ENCODE results near the gene IL21R.
"Not testable (repeated sequence)": the region's sequence is repeated elsewhere in the genome, so short reads cannot be mapped to it uniquely, and the experiment has no call there.

Gene IL21R

DNA sequence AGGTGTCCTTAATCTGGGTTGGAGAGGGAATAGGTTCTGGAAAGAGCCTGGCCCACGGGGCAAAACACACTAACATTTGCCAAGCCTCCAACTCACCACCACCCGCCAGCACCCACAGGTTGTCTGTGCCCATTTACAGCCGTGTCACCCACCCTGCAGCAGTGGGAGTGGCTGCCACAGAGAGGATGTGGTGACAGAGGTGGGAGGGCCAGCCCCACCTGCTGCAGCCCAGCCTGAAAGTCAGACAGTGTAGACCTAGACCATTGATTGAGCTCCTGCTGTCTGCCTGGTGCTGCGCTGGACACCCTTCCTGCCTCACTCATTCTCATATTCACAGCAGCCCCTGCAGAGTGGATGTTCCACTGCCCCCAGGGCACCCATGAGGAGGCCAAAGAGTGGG is 44.7 kb downstream of the IL21R start:
- DNase-seq: no peak

DNA sequence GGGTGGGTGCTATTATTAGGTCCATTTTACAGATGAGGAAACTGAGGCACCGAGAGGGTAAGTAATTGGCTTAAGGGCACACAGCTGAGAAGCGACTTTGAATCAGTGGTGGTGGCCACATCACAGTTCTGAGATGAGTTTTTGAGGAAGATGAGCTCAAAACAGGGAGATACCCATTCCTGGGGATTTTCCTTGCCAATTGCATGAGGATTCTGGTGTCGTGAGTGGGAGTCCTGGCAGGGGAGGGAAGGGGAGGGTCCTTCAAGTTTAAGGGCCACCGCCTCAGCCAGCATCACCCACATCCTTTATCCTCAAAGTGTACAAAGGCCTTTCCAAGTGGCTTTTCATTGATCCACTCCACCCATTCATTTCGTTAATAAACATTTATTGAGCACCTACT is 45.3 kb downstream of the IL21R start:
- DNase-seq: no peak

DNA sequence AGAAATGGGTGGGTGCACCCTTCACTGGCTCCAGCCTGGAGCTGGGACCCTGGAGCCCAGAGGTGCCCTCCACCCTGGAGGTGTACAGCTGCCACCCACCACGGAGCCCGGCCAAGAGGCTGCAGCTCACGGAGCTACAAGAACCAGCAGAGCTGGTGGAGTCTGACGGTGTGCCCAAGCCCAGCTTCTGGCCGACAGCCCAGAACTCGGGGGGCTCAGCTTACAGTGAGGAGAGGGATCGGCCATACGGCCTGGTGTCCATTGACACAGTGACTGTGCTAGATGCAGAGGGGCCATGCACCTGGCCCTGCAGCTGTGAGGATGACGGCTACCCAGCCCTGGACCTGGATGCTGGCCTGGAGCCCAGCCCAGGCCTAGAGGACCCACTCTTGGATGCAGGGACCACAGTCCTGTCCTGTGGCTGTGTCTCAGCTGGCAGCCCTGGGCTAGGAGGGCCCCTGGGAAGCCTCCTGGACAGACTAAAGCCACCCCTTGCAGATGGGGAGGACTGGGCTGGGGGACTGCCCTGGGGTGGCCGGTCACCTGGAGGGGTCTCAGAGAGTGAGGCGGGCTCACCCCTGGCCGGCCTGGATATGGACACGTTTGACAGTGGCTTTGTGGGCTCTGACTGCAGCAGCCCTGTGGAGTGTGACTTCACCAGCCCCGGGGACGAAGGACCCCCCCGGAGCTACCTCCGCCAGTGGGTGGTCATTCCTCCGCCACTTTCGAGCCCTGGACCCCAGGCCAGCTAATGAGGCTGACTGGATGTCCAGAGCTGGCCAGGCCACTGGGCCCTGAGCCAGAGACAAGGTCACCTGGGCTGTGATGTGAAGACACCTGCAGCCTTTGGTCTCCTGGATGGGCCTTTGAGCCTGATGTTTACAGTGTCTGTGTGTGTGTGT is 46.8 kb downstream of the IL21R start:
- no peak for DNase-seq

DNA sequence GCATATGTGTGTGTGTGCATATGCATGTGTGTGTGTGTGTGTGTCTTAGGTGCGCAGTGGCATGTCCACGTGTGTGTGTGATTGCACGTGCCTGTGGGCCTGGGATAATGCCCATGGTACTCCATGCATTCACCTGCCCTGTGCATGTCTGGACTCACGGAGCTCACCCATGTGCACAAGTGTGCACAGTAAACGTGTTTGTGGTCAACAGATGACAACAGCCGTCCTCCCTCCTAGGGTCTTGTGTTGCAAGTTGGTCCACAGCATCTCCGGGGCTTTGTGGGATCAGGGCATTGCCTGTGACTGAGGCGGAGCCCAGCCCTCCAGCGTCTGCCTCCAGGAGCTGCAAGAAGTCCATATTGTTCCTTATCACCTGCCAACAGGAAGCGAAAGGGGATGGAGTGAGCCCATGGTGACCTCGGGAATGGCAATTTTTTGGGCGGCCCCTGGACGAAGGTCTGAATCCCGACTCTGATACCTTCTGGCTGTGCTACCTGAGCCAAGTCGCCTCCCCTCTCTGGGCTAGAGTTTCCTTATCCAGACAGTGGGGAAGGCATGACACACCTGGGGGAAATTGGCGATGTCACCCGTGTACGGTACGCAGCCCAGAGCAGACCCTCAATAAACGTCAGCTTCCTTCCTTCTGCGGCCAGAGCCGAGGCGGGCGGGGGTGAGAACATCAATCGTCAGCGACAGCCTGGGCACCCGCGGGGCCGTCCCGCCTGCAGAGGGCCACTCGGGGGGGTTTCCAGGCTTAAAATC is 47.6 kb downstream of the IL21R start:
- DNase-seq: no peak

DNA sequence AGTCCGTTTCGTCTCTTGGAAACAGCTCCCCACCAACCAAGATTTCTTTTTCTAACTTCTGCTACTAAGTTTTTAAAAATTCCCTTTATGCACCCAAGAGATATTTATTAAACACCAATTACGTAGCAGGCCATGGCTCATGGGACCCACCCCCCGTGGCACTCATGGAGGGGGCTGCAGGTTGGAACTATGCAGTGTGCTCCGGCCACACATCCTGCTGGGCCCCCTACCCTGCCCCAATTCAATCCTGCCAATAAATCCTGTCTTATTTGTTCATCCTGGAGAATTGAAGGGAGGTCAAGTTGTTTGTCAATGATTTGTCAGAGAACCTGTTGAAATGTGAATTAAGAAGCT is 48.2 kb downstream of the IL21R start:
- DNase-seq: no peak

DNA sequence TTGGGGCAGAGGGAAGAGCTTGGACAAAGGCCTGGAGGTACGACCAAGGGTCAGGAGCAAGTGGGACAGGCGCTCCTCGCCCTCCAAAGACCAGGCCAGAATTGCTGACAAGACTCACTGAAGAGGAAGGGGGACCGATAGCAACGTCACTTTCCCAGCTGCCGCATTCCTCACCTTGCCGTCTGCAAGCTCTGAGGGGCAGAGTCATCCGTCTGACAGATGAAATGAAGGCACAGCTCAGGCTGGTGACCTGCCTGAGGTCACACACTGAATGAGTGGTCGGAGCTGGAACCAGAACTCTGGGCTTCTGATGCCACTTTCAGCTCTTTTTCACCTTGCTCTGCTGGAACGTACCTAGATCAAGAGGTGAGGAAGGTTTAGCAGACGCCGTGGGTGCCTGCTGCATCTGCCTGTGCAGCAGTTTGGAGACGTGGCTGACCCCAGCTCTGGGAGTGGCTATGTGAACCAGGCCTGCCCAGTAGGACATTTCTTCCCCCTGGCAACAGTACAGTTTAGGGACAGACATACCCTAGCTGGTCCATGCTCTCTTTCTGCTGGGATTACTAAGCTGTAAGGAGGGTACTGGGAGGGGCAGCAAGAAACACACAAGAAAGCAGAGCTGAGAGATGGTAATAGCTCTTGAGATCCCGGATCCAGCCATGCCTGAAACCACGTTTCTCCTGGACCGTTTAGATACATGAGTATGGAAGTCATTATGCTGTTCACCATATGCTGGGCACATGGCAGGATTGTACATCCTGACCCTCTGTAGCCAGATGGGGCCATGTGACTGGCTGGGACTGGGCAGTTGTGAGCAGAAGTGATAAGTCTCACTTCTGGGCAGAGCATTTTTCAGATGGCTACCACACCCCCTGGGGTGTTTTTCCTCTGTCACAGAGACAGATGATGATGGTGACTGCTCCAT is 50.9 kb downstream of the IL21R start:
- DNase-seq: no peak

DNA sequence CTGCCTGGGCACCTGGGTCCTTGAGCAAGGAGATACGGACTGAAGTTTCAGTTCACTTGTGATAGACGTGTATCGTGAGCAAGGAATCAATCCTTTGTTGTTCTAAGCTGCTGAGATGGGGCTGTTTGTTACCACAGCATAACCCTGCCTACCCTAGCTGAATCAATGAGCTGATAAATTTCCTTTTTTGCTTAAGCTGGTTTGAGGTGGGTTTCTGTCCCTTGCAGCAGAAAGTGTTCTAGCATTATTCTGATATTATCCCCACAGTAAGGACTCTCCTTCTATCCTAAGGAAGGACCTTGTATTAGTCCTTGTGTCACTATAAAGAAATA is 51.5 kb downstream of the IL21R start:
- no peak for DNase-seq

DNA sequence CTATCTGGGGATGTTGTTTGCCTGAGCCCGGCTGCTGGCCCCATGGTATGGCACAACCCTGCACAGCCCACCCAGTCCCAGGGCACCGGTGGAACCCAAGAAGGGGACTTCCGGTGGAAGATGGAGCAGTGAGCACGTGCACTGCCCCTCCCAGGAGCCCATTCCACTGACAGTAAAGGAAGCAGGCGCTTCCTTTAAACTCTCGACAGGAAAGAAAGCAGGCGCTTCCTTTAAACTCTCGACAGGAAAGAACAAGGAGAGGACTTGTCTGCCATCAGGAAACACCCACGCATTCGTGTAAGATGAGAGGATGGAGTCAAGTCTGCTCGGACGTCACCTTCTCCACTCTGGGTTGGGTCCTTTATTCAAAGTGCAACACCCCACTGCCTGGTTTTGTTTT is 53.7 kb downstream of the IL21R start:
- DNase-seq: no peak

DNA sequence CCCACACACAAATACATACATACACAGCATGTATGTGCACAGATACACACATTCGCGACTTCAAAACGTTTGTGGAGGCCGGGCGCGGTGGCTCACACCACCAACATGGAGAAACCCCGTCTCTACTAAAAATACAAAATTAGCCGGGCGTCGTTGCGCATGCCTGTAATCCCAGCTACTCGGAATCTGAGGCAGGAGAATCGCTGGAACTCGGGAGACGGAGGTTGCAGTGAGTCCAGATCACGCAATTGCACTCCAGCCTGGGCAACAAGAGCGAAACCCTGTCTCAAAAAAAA is 55.6 kb downstream of the IL21R start:
- DNase-seq: not testable (repeated sequence)

DNA sequence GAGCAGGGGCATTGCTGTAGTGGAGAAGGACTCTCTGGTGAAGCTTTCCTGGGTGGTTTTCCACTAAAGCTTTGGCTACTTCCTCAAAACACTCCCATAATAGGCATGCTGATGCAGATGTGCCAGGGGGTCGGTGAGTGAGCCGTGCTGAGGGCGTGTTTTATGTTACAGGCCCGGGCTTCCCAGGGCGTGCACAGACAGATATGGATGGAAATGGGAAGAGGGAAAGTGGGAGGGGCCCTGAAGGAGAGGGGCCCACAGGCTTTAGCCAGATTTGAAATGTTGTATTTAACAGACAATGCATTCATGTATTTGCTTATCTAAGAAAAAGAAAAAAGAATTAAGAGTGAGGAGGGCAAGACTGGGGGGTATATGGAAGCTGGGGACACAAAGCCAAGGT is 56.3 kb downstream of the IL21R start:
- no peak for DNase-seq

DNA sequence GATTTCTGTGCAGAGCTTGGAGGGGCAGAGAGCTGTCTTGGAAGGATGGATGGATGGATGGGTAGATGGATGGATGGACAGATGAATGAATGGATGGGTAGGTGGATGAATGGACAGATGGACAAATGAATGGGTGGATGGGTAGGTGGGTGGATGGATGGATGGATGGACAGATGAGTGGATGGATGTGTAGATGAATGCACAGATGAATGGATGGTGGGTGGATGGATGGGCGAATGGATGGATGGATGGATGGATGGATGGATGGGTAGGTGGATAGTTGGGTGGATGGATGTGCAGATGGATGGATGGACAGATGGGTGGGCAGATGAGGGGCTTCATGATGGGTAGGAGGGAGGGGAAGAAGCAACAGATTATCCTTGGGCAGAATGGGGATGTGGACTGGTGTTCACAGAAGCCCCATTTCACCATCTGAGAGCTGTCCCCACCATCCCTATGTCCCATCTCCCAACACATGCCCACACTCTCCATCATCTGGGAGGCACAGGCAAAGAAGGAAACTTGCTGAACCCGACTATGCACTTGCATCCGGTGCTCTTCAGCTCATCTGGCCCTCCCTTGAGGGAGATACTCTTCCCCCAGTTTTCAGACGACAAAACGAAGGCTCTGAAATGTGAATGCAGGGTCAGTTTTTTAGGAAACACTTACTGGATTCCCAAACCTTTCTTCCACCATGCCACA is 57.2 kb downstream of the IL21R start:
- no peak for DNase-seq

DNA sequence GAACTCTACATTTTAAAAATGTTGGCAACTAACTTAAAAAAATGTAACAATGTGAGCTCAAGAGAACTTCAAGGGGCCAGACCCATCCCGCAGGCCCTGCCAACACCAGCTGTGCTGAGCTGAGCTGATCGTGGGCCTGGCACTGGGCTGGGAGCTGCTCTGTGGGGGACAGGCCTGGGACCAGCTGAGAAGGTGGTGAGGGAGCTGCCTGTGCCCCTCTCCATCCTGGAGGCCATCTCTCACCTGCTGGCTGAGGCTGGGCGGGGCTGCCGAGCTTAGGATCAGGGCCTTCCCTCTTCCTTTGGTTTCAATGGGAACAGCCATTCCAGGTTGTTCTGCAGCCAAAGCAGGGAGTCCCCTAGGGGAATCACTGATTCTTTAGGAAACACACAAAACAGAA is 58.2 kb downstream of the IL21R start:
- no peak for DNase-seq

DNA sequence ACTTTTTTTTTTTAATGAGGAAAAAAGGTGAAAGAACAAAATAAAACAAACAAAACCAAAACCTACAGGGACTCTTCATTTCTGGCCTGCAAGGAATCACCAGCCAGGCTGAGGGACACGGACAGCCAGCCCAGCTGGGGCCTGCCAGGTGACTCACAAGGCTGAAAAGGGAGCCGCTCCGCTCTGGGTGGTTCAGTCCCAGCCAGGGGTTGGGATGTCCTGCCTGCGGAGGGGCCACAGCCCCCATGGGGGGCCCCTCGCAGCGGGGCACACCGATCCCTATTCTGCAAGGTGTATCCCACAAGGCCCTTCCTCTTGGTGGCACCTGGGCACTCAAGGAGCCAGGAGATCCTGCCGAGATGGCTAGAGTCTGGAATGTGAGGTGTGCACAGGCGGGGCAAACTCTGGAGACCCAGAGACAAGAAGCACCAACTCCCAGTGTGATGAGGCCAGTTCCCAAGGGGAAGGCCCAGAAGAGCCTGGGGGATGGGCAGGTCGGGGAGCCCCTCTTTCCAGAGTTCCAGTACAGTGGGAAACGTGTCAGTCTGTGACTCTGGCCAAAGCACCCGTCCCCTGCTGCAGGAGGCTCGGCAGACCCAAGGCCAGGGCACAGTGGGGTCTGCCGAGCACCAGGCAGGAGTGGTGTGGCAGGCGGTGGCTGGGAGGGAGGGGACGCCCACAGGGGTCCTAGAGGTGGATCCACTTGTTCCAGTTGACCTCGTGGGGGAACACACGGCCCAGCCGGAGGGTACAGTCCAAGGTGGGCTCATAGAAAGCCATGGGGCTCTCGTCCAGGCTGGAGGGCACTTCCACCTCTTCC is 58.9 kb downstream of the IL21R start:
- DNase-seq: no peak

DNA sequence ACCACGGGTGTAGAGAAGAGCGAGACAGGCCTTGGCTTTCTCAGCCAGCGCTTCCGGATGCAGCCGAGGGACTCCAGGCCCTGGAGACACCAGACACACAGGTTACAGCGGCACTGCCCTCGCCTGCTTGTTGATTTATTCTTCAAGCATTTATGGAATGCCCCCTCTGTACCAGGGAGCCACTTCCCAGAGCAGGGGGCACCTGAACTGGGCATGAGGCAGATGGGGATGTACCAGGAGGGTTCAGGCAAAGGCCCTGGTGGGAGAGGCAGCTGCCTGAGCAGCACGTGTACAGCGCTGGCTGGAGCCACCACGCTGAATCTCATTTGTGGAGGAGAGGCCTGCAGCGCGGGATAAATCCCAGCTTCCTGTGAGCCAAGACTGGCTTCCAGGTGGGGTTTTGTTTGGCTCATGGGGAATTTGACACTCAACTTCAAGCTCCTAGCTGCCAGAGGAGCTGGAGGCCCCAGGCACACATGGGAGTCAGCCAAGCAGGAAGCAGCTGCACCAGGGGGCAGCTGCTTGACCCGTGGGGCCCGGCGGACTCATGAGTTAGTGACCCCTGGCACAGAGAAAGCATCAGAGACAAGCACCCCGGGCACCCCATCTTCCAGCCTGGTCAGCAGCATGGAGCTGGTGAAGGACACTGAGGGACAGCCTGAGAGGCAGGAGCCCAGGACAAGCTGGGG is 59.7 kb downstream of the IL21R start:
- DNase-seq: no peak

DNA sequence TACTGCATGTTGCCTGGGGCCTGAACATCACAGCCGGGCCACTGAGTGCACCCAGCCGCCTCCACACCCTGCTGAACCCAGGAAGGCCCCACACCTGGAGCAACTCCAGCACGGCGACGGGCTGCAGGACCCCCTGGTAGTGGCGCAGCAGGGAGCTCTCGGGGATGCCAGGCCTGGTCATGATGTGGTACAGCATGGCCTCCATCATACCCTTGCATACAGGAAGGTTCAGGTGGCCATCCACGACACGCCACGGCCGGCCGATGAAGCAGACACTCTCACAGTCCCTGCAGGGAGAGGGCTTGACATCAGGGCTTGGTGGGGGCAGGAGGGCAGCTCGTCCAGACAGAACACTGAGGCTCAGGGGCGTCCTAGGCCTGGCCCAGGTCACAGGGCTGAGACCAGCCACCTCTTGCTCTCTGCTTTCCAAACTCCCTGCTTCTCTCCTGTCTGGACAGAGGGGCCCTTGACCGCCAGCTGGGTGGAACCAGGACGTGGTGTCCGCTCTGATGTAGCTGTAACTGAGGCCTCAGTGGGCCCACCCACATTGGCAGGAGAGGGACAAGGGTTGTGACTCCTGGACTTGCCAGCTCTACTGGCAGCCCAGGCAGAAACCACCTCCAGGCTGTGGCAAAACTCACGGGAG is 60.3 kb downstream of the IL21R start:
- DNase-seq: no peak

DNA sequence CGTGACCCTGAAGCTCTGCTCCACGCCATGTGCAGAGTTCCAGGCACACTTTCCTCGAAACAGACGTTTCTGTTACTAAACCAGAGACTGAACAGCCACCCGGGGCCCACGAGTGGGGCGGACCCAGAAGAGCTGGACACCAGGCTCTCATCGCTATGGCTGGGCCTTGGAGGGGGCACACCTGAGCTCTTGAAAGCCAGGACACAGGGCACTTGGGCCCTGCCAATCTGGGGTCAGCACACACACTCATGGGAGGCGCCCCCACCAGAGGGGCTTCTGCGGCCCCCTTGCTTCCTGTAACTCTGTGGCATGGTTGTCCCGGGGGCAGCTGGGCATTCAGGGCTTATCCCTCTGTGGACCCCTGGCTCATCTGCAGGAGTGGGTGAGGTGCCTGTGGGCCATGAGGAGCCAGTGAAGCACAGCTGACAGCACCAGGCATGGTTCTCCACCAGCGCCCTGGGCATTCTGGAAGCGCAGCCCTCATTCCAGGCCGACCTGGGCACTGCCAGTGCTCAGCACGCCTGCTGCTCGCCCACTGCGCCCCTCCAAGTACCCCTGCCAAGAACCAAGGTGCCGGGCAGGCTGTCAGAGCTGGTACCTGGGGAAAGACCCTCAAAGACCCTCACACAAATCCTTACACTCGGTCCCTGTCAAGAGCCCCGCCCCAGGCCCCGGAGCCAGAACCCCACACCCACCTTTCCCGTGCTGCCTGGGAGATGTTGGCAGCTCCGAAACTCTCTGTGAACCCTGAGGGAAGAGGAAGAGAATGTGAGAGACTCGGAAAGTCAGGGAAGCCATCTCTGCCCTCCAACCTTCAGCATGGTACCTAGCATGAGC is 61.1 kb downstream of the IL21R start:
- DNase-seq: no peak

DNA sequence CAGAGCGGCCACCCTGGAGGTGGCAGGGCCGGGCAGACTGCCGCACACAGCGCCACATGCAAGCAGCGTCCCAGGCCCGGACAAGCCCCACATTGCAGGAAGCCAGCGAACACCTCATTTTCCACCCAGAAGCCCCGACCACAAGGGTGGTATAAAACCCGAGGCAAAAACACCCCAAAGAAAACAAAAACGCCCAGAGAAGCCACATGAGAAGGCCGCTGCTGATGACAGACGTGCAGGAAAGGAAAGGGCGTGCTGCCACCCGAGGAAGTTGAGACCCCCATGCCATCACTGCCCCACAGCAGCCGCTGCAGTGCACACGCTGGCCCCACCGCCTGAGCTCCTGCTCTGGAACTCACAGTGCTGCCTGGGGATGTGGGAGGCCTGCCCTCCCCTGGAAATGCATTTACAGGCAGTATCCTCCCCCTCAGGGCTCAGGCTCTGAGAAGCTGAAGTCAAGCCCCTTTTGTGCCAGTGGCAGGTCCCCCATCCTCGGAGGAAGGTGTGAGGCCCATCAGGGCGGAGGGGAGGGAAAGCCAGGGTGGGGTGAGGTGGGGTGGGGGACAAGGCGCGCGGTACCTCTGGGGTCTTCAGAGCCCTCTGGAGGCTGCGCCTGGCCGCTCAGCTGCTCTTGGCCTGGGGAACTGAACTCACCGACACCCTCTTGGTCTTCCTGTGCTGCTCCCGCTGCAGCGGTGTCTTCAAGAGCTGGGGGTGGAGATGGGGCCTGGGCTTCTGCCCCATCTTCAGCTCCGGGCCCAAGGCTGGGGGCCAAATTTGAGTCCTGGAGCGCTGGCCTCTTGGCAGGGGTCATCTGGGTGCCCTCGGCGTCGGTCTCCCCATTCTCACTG is 62.0 kb downstream of the IL21R start:
- DNase-seq: no peak

DNA sequence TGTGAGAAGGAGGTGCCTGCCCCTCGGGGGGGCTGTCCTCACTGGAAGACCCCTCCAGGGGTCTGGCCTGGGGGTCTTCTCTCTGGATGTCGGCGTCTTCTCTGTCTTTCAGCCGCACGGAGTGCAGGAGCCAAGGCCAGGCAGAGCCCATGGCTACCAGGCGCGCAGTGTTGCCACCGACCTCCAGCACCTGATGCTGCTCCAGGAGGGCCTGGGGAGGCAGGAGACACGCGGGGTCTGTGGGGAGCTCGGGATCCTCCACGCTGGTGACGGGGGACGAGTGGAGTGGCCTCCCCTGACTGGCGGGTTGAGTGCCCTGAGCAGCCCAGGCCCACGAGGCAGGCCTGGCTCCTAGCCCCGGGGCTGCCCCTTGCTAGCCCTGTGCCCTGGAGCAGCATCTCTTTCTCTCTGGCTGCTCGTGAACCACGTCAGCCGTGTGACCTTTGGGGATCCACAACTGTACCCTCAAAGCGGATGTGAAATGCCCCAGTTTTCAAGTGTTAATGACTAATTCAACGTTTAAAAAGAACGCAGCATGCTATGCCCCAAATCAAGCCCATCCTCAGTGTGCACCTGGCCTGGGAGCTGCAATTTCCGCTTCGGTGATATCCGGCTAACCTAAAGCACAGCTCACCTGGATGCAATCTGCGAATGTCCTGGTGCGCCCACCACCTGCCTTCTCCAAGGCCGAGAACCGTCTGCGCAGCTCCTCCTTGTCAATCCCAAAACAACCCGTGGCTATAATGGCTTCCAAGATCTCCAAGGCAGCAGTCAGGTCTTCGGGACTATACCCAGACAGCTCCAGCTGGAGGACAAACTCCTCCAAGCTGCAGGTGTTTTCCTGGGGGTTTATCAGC is 62.9 kb downstream of the IL21R start:
- DNase-seq: no peak
